CD14-positive monocyte (primary cell): Measurements from ENCODE around the gene ANKRD10. TPM values are rescaled to one million over a fixed set of nuclear protein-coding genes. Genes with fewer than 3 reads are reported as not detected.

Experiments used
- DNase-seq, 3 donors: peaks; one replicate each; pipeline ENCODE4 v3.0.0-alpha.2; 2011 to 2022
- H2AFZ ChIP-seq: 2 replicates; pipeline ENCODE4 v1.6.0; 2012; ENCODE audit warnings: mild to moderate bottlenecking, low read depth, low read length, inconsistent platforms; ENCODE audit not compliant: insufficient read depth, poor library complexity, severe bottlenecking
- H3K27ac ChIP-seq, 2 donors: 1 replicate in 1 of 2; 2 replicates in 1 of 2; pipeline ENCODE4 v1.5.1; 2012 to 2013; ENCODE audit warnings: low read length in 2 of 2, control low read depth in 1 of 2, inconsistent platforms in 1 of 2, low read depth in 1 of 2, mild to moderate bottlenecking in 1 of 2
- H3K27me3 ChIP-seq, 2 donors: one replicate each; pipeline versions ENCODE4 v1.6.0 to v1.6.1; 2011 to 2013; ENCODE audit warnings: low read length in 2 of 2; ENCODE audit not compliant: control insufficient read depth in 2 of 2, insufficient read depth in 2 of 2
- H3K36me3 ChIP-seq, 2 donors: replicated peaks in 1 of 2; 1 replicate in 1 of 2; 2 replicates in 1 of 2; pipeline versions ENCODE4 v1.5.1 to v1.6.1; 2012 to 2013; ENCODE audit warnings: low read length in 2 of 2, control low read depth in 1 of 2, inconsistent platforms in 1 of 2, mild to moderate bottlenecking in 1 of 2; ENCODE audit not compliant: insufficient read depth in 2 of 2, control insufficient read depth in 1 of 2
- H3K4me1 ChIP-seq, 2 donors: 1 replicate in 1 of 2; 2 replicates in 1 of 2; pipeline versions ENCODE4 v1.5.1 to v1.6.1; 2012 to 2013; ENCODE audit warnings: low read length in 2 of 2, control low read depth in 1 of 2, inconsistent platforms in 1 of 2, mild to moderate bottlenecking in 1 of 2, moderate library complexity in 1 of 2; ENCODE audit not compliant: insufficient read depth in 2 of 2, control insufficient read depth in 1 of 2
- H3K4me2 ChIP-seq: replicated peaks from 2 replicates; pipeline ENCODE3; 2012; ENCODE audit warnings: low read length, moderate library complexity, mild to moderate bottlenecking; ENCODE audit not compliant: poor library complexity, severe bottlenecking; ENCODE audit errors: extremely low read depth
- H3K4me3 ChIP-seq, 3 experiments: fragments of 200-600 bp in 1 of 3; sonication (generic) in 1 of 3; replicated peaks in 1 of 3; 1 replicate in 2 of 3; 2 replicates in 1 of 3; pipeline ENCODE4 v1.5.1; 2011 to 2013; ENCODE audit warnings: low read length in 3 of 3, mild to moderate bottlenecking in 3 of 3, control low read depth in 2 of 3, low read depth in 2 of 3, inconsistent platforms in 1 of 3, moderate library complexity in 1 of 3
- H3K79me2 ChIP-seq: 2 replicates; pipeline ENCODE4 v1.6.0; 2012; ENCODE audit warnings: mild to moderate bottlenecking, control low read depth, inconsistent platforms, low read length, moderate library complexity; ENCODE audit not compliant: insufficient read depth
- H3K9ac ChIP-seq: 2 replicates; pipeline ENCODE4 v1.6.0; 2017; ENCODE audit warnings: low read length, mild to moderate bottlenecking; ENCODE audit not compliant: insufficient read depth, poor library complexity, severe bottlenecking
- H3K9me3 ChIP-seq, 2 donors: replicated peaks in 1 of 2; 1 replicate in 1 of 2; 2 replicates in 1 of 2; pipeline versions ENCODE4 v1.5.1 to v1.6.1; 2012 to 2013; ENCODE audit warnings: low read length in 2 of 2, control low read depth in 1 of 2; ENCODE audit not compliant: control insufficient read depth in 1 of 2, insufficient read depth in 1 of 2
- H4K20me1 ChIP-seq: 2 replicates; pipeline ENCODE4 v1.6.0; 2012; ENCODE audit warnings: mild to moderate bottlenecking, low read length, control low read depth, moderate library complexity; ENCODE audit not compliant: insufficient read depth
- H3K27ac Mint-ChIP-seq, 7 donors: one replicate each; pipeline ENCODE4 v1.8.0; 2020; ENCODE audit warnings: mild to moderate bottlenecking in 7 of 7, mixed read lengths in 7 of 7, moderate library complexity in 6 of 7, inconsistent platforms in 2 of 7
- H3K27me3 Mint-ChIP-seq, 3 donors: one replicate each; pipeline ENCODE4 v1.8.0; 2021 to 2022; ENCODE audit warnings: low read depth in 3 of 3, mild to moderate bottlenecking in 3 of 3, mixed read lengths in 3 of 3, moderate library complexity in 3 of 3, inconsistent platforms in 1 of 3
- H3K36me3 Mint-ChIP-seq, 2 donors: one replicate each; pipeline ENCODE4 v1.8.0; 2020; ENCODE audit warnings: mixed read lengths in 2 of 2, inconsistent platforms in 1 of 2, mild to moderate bottlenecking in 1 of 2
- H3K4me1 Mint-ChIP-seq: one replicate; pipeline ENCODE4 v1.8.0; 2020; ENCODE audit warnings: mild to moderate bottlenecking, mixed read lengths
- H3K4me3 Mint-ChIP-seq, 2 donors: one replicate each; pipeline ENCODE4 v1.8.0; 2020; ENCODE audit warnings: mild to moderate bottlenecking in 2 of 2, mixed read lengths in 2 of 2, moderate library complexity in 1 of 2
- H3K9me3 Mint-ChIP-seq, 7 donors: one replicate each; pipeline ENCODE4 v1.8.0; 2020 to 2022; ENCODE audit warnings: mixed read lengths in 7 of 7, mild to moderate bottlenecking in 6 of 7, moderate library complexity in 6 of 7, inconsistent platforms in 2 of 7
- WGBS: methylation state at CpG from one replicate; pipeline ENCODE4 v1.1.5; 2013; ENCODE audit warnings: missing lambda C conversion rate; ENCODE audit not compliant: insufficient coverage; 5-methylcytosine and 5-hydroxymethylcytosine counted together
- intact Hi-C, 2 donors: fragments of 100-400 bp; cut with micrococcal nuclease; formaldehyde crosslinking; loops; one replicate each; pipeline versions ENCODE4 v1.15.0 to v1.15.1; 2023
- polyA plus RNA-seq, 3 donors: library from polyadenylated mRNA; depleted of rRNA in 1 of 3; unstranded in 2 of 3; stranded (reverse) in 1 of 3; fragments of 300-500 nt in 2 of 3; fragments of >200 nt in 1 of 3; fragmentation: Illumina TruSeq in 2 of 3; gene quantifications; 1 replicate in 2 of 3; 2 replicates in 1 of 3; pipeline ENCODE4 v1.2.3, GENCODE V29; 2012 to 2021
- TF ChIP-seq, protein P1 (sequence below): fragments of 200-600 bp; IDR thresholded peaks from one replicate; pipeline ENCODE4 v1.8.0; 2022; ENCODE audit warnings: antibody characterized with exemption, mild to moderate bottlenecking

The ANKRD10 gene
- polyA plus RNA-seq, 3 donors: 30.5 to 79.9 (median 37.2) TPM

DNA sequence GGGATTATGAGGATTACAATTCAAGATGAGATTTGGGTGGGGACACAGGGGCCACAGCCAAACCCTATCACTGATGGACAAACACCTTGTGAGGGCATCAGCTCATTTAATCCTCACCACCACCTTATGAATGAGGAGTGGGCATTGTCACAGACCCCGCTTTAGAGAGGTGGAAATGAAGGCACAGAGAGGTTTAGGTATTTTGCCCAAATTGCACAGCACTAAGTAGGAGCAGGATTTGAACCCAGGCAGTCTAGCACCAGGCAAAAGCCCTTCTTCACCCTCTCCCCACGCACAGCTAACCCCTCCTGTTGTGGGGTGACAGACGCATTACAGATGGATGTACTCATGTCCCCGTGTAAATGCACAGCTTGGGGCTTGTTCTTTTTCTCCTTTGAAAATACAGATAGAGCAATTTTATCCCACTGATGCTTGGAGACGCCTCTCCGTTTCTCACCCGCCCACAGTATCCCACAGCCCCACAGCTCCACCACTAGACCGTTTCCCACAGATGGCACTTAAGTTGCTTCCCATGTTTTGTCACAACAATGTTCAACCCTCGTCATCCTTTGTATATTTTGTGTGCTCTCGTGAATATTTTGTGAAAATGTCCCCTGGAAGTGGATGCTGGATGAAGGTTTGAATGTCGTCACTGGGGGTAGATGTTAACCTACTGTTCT lies 48.2 kb downstream of the ANKRD10 start:
- Histone ChIP-seq H3K27ac (no peak overlapping the region), H2AFZ (no peak overlapping the region), H3K4me1 (peaks cover 6 to 11% of the 10 kb centered on the region in 2 donors), H3K9me3 (no peaks in the 10 kb centered on the region), H3K79me2 (no peaks in the 10 kb centered on the region), H3K9ac (no peak overlapping the region), H4K20me1 (no peaks in the 10 kb centered on the region), H3K27me3 (peaks cover 0 to 17% of the 10 kb centered on the region in 2 donors), H3K4me3 (no peak overlapping the region), H3K36me3 (no peaks in the 10 kb centered on the region), H3K4me2 (no peak overlapping the region)
- Mint-ChIP-seq H3K4me1 (peaks cover 16% of the 10 kb centered on the region), H3K27ac (no peak overlapping the region), H3K4me3 (no peak overlapping the region), H3K27me3 (peaks cover 17 to 41% (median 32%) of the 10 kb centered on the region in 3 donors), H3K9me3 (peaks cover 0 to 3% (median 0%) of the 10 kb centered on the region in 7 donors), H3K36me3 (no peaks in the 10 kb centered on the region)
- intact Hi-C loops: no loop called here
- TF ChIP-seq, protein P1, sequence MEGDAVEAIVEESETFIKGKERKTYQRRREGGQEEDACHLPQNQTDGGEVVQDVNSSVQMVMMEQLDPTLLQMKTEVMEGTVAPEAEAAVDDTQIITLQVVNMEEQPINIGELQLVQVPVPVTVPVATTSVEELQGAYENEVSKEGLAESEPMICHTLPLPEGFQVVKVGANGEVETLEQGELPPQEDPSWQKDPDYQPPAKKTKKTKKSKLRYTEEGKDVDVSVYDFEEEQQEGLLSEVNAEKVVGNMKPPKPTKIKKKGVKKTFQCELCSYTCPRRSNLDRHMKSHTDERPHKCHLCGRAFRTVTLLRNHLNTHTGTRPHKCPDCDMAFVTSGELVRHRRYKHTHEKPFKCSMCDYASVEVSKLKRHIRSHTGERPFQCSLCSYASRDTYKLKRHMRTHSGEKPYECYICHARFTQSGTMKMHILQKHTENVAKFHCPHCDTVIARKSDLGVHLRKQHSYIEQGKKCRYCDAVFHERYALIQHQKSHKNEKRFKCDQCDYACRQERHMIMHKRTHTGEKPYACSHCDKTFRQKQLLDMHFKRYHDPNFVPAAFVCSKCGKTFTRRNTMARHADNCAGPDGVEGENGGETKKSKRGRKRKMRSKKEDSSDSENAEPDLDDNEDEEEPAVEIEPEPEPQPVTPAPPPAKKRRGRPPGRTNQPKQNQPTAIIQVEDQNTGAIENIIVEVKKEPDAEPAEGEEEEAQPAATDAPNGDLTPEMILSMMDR: no peak
- 100% methylated on average over 3 of the region's 11 CpGs for WGBS
- DNase-seq: no peak

DNA sequence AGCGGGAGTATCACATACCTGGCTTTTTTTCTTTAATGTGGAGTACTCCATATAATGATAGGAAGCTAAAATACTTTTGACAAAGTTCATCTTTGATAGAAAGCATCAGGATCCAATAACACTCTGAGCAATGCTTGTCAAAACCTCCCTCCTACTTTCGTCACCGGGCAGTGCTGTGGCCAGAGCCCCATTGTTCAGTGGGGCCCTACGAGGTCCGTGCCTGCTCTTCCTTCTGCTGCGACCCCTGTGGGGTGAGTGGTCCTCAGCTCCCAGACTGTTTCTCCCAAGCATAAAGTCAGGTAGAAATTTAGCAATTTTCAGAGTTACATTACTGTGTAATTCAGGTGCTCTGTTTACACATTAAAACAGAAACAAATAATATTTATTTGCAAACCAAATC lies 51.2 kb downstream of the ANKRD10 start:
- H3K4me1 ChIP-seq: no peaks in the 10 kb centered on the region
- H3K9ac ChIP-seq: no peak overlapping the region
- peaks cover 6 to 17% (median 9%) of the 10 kb centered on the region in 3 donors for H3K27me3 Mint-ChIP-seq
- no peak overlapping the region for H3K4me3 ChIP-seq
- H3K36me3 ChIP-seq: no peaks in the 10 kb centered on the region
- peaks cover 0 to under 1% of the 10 kb centered on the region in 2 donors for H3K27me3 ChIP-seq
- H4K20me1 ChIP-seq: no peaks in the 10 kb centered on the region
- H3K27ac ChIP-seq: no peak overlapping the region
- no peak overlapping the region for H3K4me2 ChIP-seq
- no CpG with 5 or more reads among the region's 6 CpGs for WGBS
- H2AFZ ChIP-seq: no peak overlapping the region
- H3K9me3 Mint-ChIP-seq: peaks cover 0 to 1% (median 0%) of the 10 kb centered on the region in 7 donors
- intact Hi-C loops: no loop called here
- H3K4me1 Mint-ChIP-seq: no peaks in the 10 kb centered on the region
- no peak overlapping the region for H3K27ac Mint-ChIP-seq
- DNase-seq: no peak
- H3K79me2 ChIP-seq: no peaks in the 10 kb centered on the region
- no peaks in the 10 kb centered on the region for H3K36me3 Mint-ChIP-seq
- H3K9me3 ChIP-seq: no peaks in the 10 kb centered on the region
- TF ChIP-seq, protein P1: no peak
- H3K4me3 Mint-ChIP-seq: no peak overlapping the region
